Measurements from ENCODE around the gene GATA1. TPM values are rescaled to one million over a fixed set of nuclear protein-coding genes. Genes with fewer than 3 reads are reported as not detected.

Gene GATA1
- polyA plus RNA-seq, 3 donors, result 0.40 to 0.74 (median 0.74) TPM

- DNase-seq (ENCODE audit: low read depth in 3 of 3, low spot score in 2 of 3), result no peak
Measured at GRCh38 chrX:48839686-48840085, 53.3 kb downstream of the GATA1 start.

Other genes with a start within 250 kb of the GATA1 start
- gene TBC1D25, start 246.9 kb upstream of the GATA1 start, polyA plus RNA-seq (ENCODE audit: insufficient read length in 3 of 3), result 1 to 10 TPM; 7.7 to 9.5 (median 9.5) TPM
- 100 to 1,000 TPM; 299 to 341 (median 338) TPM for gene RBM3, start 212.1 kb upstream of the GATA1 start, polyA plus RNA-seq (ENCODE audit: insufficient read length in 3 of 3)
- 100 to 1,000 TPM; 101 to 128 (median 121) TPM for gene WDR13, start 189.1 kb upstream of the GATA1 start, polyA plus RNA-seq (ENCODE audit: insufficient read length in 3 of 3)
- gene WAS, start 102.8 kb upstream of the GATA1 start, polyA plus RNA-seq (ENCODE audit: insufficient read length in 3 of 3), result 1 to 10 TPM; 2.8 to 3.0 (median 2.9) TPM
- 1 to 10 TPM; 5.7 to 6.5 (median 6.0) TPM for gene SUV39H1, start 89.9 kb upstream of the GATA1 start, polyA plus RNA-seq (ENCODE audit: insufficient read length in 3 of 3)
- 1 to 10 TPM; 1.1 to 2.8 (median 1.5) TPM for gene GLOD5, start 24.8 kb upstream of the GATA1 start, polyA plus RNA-seq (ENCODE audit: insufficient read length in 3 of 3)
- gene HDAC6, start 15.5 kb downstream of the GATA1 start, polyA plus RNA-seq (ENCODE audit: insufficient read length in 3 of 3), result 100 to 1,000 TPM; 140 to 164 (median 141) TPM
- gene ERAS, start 39.9 kb downstream of the GATA1 start, polyA plus RNA-seq (ENCODE audit: insufficient read length in 3 of 3), result under 1 TPM in 1 of 3 donors, not detected in 2; 0.12 TPM
- 10 to 100 TPM in 1 of 3 donors, 1 to 10 TPM in 2; 5.1 to 10.4 (median 6.8) TPM for gene PCSK1N, start 49.0 kb downstream of the GATA1 start, polyA plus RNA-seq (ENCODE audit: insufficient read length in 3 of 3)
- gene TIMM17B, start 111.2 kb downstream of the GATA1 start, polyA plus RNA-seq (ENCODE audit: insufficient read length in 3 of 3), result 10 to 100 TPM; 33.2 to 43.0 (median 34.5) TPM
- 10 to 100 TPM; 75.1 to 78.8 (median 75.8) TPM for gene PQBP1, start 111.3 kb downstream of the GATA1 start, polyA plus RNA-seq (ENCODE audit: insufficient read length in 3 of 3)
- gene SLC35A2, start 125.1 kb downstream of the GATA1 start, polyA plus RNA-seq (ENCODE audit: insufficient read length in 3 of 3), result 10 to 100 TPM; 31.8 to 32.8 (median 32.4) TPM
- gene PIM2, start 132.4 kb downstream of the GATA1 start, polyA plus RNA-seq (ENCODE audit: insufficient read length in 3 of 3), result 1 to 10 TPM; 5.6 to 6.7 (median 6.2) TPM
- gene OTUD5, start 171.0 kb downstream of the GATA1 start, polyA plus RNA-seq (ENCODE audit: insufficient read length in 3 of 3), result 10 to 100 TPM; 64.4 to 66.9 (median 65.9) TPM
- 1 to 10 TPM; 2.1 to 2.2 (median 2.1) TPM for gene KCND1, start 185.3 kb downstream of the GATA1 start, polyA plus RNA-seq (ENCODE audit: insufficient read length in 3 of 3)
- 10 to 100 TPM; 40.6 to 50.6 (median 45.8) TPM for gene GRIPAP1, start 215.7 kb downstream of the GATA1 start, polyA plus RNA-seq (ENCODE audit: insufficient read length in 3 of 3)

All from right renal cortex interstitium (tissue), 3 donors.